OCI-LY1 (cell line): ENCODE measurements around the gene ACTR2.

Experiments used
- H2AFZ ChIP-seq: fragments of 200-600 bp; sonication (generic), shearing (Covaris generic); 2 replicates; pipeline ENCODE4 v1.6.0; 2014; ENCODE audit warnings: antibody characterized with exemption, mild to moderate bottlenecking, low read length
- H3F3A ChIP-seq: fragments of 200-600 bp; sonication (generic), shearing (Covaris generic); 2 replicates; pipeline ENCODE4 v1.6.0; 2014; ENCODE audit warnings: mild to moderate bottlenecking, antibody characterized with exemption, low read length, moderate library complexity; ENCODE audit not compliant: insufficient read depth
- H3K27ac ChIP-seq: fragments of 200-600 bp; sonication (generic); 2 replicates; pipeline ENCODE4 v1.5.1; 2014; ENCODE audit warnings: low read length, mixed run types, mild to moderate bottlenecking, low read depth; ENCODE audit not compliant: poor library complexity, severe bottlenecking
- H3K27me3 ChIP-seq: fragments of 200-600 bp; sonication (generic); 2 replicates; pipeline ENCODE4 v1.6.0; 2014; ENCODE audit warnings: antibody characterized with exemption, mild to moderate bottlenecking, low read length, moderate library complexity; ENCODE audit not compliant: insufficient read depth
- H3K36me3 ChIP-seq: fragments of 200-600 bp; sonication (generic); 2 replicates; pipeline ENCODE4 v1.6.1; 2014; ENCODE audit warnings: mild to moderate bottlenecking, antibody characterized with exemption, low read length, moderate library complexity, mixed read lengths; ENCODE audit not compliant: insufficient read depth
- H3K4me1 ChIP-seq: fragments of 200-600 bp; sonication (generic); 2 replicates; pipeline ENCODE4 v1.5.1; 2014; ENCODE audit warnings: mild to moderate bottlenecking, low read length, moderate library complexity; ENCODE audit not compliant: insufficient read depth, severe bottlenecking
- H3K4me2 ChIP-seq: fragments of 200-600 bp; sonication (generic), shearing (Covaris generic); 2 replicates; pipeline ENCODE4 v1.6.1; 2014; ENCODE audit warnings: low read length
- H3K4me3 ChIP-seq: fragments of 200-600 bp; sonication (generic); 2 replicates; pipeline ENCODE4 v1.5.1; 2014; ENCODE audit warnings: low read length, low read depth, mild to moderate bottlenecking, mixed read lengths; ENCODE audit not compliant: poor library complexity, severe bottlenecking
- H3K79me2 ChIP-seq: fragments of 200-600 bp; shearing (Covaris generic); 2 replicates; pipeline ENCODE4 v1.6.1; 2016; ENCODE audit warnings: mixed run types, low read length, mixed read lengths; ENCODE audit not compliant: insufficient read depth
- H3K9ac ChIP-seq: fragments of 200-600 bp; sonication (generic), shearing (Covaris generic); 2 replicates; pipeline ENCODE4 v1.6.1; 2014; ENCODE audit warnings: mild to moderate bottlenecking, low read length, mixed read lengths
- H3K9me2 ChIP-seq: fragments of 200-600 bp; sonication (generic), shearing (Covaris generic); 2 replicates; pipeline ENCODE4 v1.6.1; 2014; ENCODE audit warnings: low read depth, mild to moderate bottlenecking, low read length, mixed read lengths
- H3K9me3 ChIP-seq: fragments of 200-600 bp; shearing (Covaris generic); 2 replicates; pipeline ENCODE4 v1.6.1; 2014; ENCODE audit warnings: low read length, mixed read lengths
- H4K20me1 ChIP-seq: fragments of 200-600 bp; sonication (generic), shearing (Covaris generic); 2 replicates; pipeline ENCODE4 v1.6.0; 2016; ENCODE audit warnings: mild to moderate bottlenecking, low read length; ENCODE audit not compliant: insufficient read depth
- CTCF ChIP-seq: fragments of 200-600 bp; sonication (generic), shearing (Covaris generic); IDR thresholded peaks from 2 replicates; pipeline ENCODE4 v1.5.1; 2017; ENCODE audit warnings: mild to moderate bottlenecking, antibody characterized with exemption, low read length, moderate library complexity, mixed read lengths
- EZH2 ChIP-seq: fragments of 200-600 bp; sonication (generic), shearing (Covaris generic); IDR thresholded peaks from 2 replicates; pipeline ENCODE4 v1.8.0; 2017; ENCODE audit warnings: borderline replicate concordance, mixed run types, mild to moderate bottlenecking, antibody characterized with exemption, low read length, moderate library complexity, mixed read lengths

The ACTR2 gene

GRCh38 chr2:65228263-65228750, 676 bp downstream of the ACTR2 start:
- Histone ChIP-seq H3K9me2 (no peaks in the 10 kb centered on the region), H3K4me1 (peaks cover 50% of the 10 kb centered on the region), H3K36me3 (peaks cover 20% of the 10 kb centered on the region; the same call in 1 of the 2 replicates), H3K27ac (peak overlapping the region; percentile 90), H4K20me1 (no peaks in the 10 kb centered on the region), H3K4me3 (peak overlapping the region; percentile 99), H3K9me3 (no peaks in the 10 kb centered on the region), H3K27me3 (no peaks in the 10 kb centered on the region), H2AFZ (no peak overlapping the region), H3K9ac (peak overlapping the region; percentile 94), H3K79me2 (peaks cover 64% of the 10 kb centered on the region), H3F3A (no peaks in the 10 kb centered on the region), H3K4me2 (peak overlapping the region; percentile 89)
- TF ChIP-seq EZH2 (no peak), CTCF (no peak)

GRCh38 chr2:65231121-65231520, 3.5 kb downstream of the ACTR2 start:
- Histone ChIP-seq H4K20me1 (no peaks in the 10 kb centered on the region), H3K4me1 (peaks cover 44% of the 10 kb centered on the region), H3F3A (no peaks in the 10 kb centered on the region), H3K4me2 (peak overlapping the region; percentile 89; the same call in 1 of the 2 replicates), H3K79me2 (peaks cover 89% of the 10 kb centered on the region), H3K9me2 (no peaks in the 10 kb centered on the region), H3K27me3 (no peaks in the 10 kb centered on the region), H3K36me3 (peaks cover 33% of the 10 kb centered on the region), H3K27ac (no peak overlapping the region), H3K9ac (no peak overlapping the region), H2AFZ (no peak overlapping the region), H3K9me3 (no peaks in the 10 kb centered on the region), H3K4me3 (no peak overlapping the region)
- no peak for TF ChIP-seq EZH2
- TF ChIP-seq CTCF, result no peak

GRCh38 chr2:65231892-65232477, 4.4 kb downstream of the ACTR2 start:
- no peaks in the 10 kb centered on the region for H4K20me1 ChIP-seq
- no peaks in the 10 kb centered on the region for H3K27me3 ChIP-seq
- peaks cover 32% of the 10 kb centered on the region for H3K36me3 ChIP-seq
- no peaks in the 10 kb centered on the region for H3F3A ChIP-seq
- no peaks in the 10 kb centered on the region for H3K9me3 ChIP-seq
- peaks cover 89% of the 10 kb centered on the region for H3K79me2 ChIP-seq
- H3K9ac ChIP-seq, result no peak overlapping the region; the same call in 1 of the 2 replicates
- peaks cover 36% of the 10 kb centered on the region for H3K4me1 ChIP-seq
- peak overlapping the region; percentile 18 for H3K27ac ChIP-seq
- H3K4me2 ChIP-seq, result peak overlapping the region; percentile 41
- TF ChIP-seq EZH2, result no peak
- TF ChIP-seq CTCF, result no peak
- H3K9me2 ChIP-seq, result no peaks in the 10 kb centered on the region
- no peak overlapping the region for H2AFZ ChIP-seq
- no peak overlapping the region for H3K4me3 ChIP-seq
